Measurements from ENCODE around the gene C2orf68. TPM values are rescaled to one million over a fixed set of nuclear protein-coding genes. Genes with fewer than 3 reads are reported as not detected.
"Not testable (repeated sequence)": the region's sequence is repeated elsewhere in the genome, so short reads cannot be mapped to it uniquely, and the experiment has no call there.

C2orf68 gene
- total RNA-seq, 1 donor from 2014 or later = 23.6 TPM

GRCh38 chr2:85582492-85582891 is 29.4 kb downstream of the C2orf68 start:
- DNase-seq (ENCODE audit: low spot score) = no peak

GRCh38 chr2:85580206-85580605 is 31.7 kb downstream of the C2orf68 start:
- no peak for DNase-seq (ENCODE audit: low spot score)

GRCh38 chr2:85579266-85579935 is 32.5 kb downstream of the C2orf68 start:
- DNase-seq (ENCODE audit: low spot score) = peak; percentile 70

- peak; percentile 86 for DNase-seq (ENCODE audit: low spot score)
These were observed 33.4 kb downstream of the C2orf68 start for GRCh38 chr2:85578243-85579180.

GRCh38 chr2:85577386-85578242 is 34.3 kb downstream of the C2orf68 start, which contains the start of gene VAMP8:
Gene VAMP8 (plus strand): TSS chr2:85577586. CDS start chr2:85577647, 61 bp downstream.
- peak; percentile 49 for DNase-seq (ENCODE audit: low spot score)

GRCh38 chr2:85577063-85577385 is 34.8 kb downstream of the C2orf68 start:
- no peak for DNase-seq (ENCODE audit: low spot score)

GRCh38 chr2:85575739-85576138 is 36.1 kb downstream of the C2orf68 start:
- no peak for DNase-seq (ENCODE audit: low spot score)

GRCh38 chr2:85566265-85566664 is 45.6 kb downstream of the C2orf68 start:
- no peak for DNase-seq (ENCODE audit: low spot score)

- DNase-seq (ENCODE audit: low spot score) = peak; percentile 53
These were observed 47.7 kb downstream of the C2orf68 start for GRCh38 chr2:85564144-85564563.

GRCh38 chr2:85561280-85562212 is 50.3 kb downstream of the C2orf68 start, which contains the start of gene GGCX:
Gene GGCX (minus strand): TSS chr2:85561493. CDS start chr2:85561428, 65 bp downstream.
- DNase-seq (ENCODE audit: low spot score) = peak; percentile 97

GRCh38 chr2:85560812-85561279 is 51.0 kb downstream of the C2orf68 start:
- DNase-seq (ENCODE audit: low spot score) = no peak

GRCh38 chr2:85560403-85560726 is 51.5 kb downstream of the C2orf68 start:
- not testable (repeated sequence) for DNase-seq (ENCODE audit: low spot score)

- DNase-seq (ENCODE audit: low spot score) = no peak
These were observed 53.7 kb downstream of the C2orf68 start for GRCh38 chr2:85558160-85558559.

GRCh38 chr2:85557130-85557529 is 54.7 kb downstream of the C2orf68 start:
- DNase-seq (ENCODE audit: low spot score) = no peak

Other genes with a start within 250 kb of the C2orf68 start
- gene CAPG, start 201.7 kb downstream of the C2orf68 start, total RNA-seq (ENCODE audit: insufficient read depth, low replicate concordance) = 58.5 TPM
- 4.6 TPM for gene SH2D6, start 193.4 kb downstream of the C2orf68 start, total RNA-seq (ENCODE audit: insufficient read depth, low replicate concordance)
- gene MAT2A, start 72.9 kb downstream of the C2orf68 start, total RNA-seq (ENCODE audit: insufficient read depth, low replicate concordance) = 67.7 TPM
- gene GGCX, start 50.6 kb downstream of the C2orf68 start, total RNA-seq (ENCODE audit: insufficient read depth, low replicate concordance) = 51.5 TPM
- 25.5 TPM for gene VAMP8, start 34.5 kb downstream of the C2orf68 start, total RNA-seq (ENCODE audit: insufficient read depth, low replicate concordance)
- 20.0 TPM for gene VAMP5, start 27.6 kb downstream of the C2orf68 start, total RNA-seq (ENCODE audit: insufficient read depth, low replicate concordance)
- gene RNF181, start 16.3 kb downstream of the C2orf68 start, total RNA-seq (ENCODE audit: insufficient read depth, low replicate concordance) = 76.3 TPM
- gene TMEM150A, start 9.4 kb downstream of the C2orf68 start, total RNA-seq (ENCODE audit: insufficient read depth, low replicate concordance) = 3.4 TPM
- 58.0 TPM for gene USP39, start 4.1 kb upstream of the C2orf68 start, total RNA-seq (ENCODE audit: insufficient read depth, low replicate concordance)
- 1.7 TPM for gene SFTPB, start 56.1 kb upstream of the C2orf68 start, total RNA-seq (ENCODE audit: insufficient read depth, low replicate concordance)
- 2.2 TPM for gene GNLY, start 82.3 kb upstream of the C2orf68 start, total RNA-seq (ENCODE audit: insufficient read depth, low replicate concordance)
- 14.2 TPM for gene ATOH8, start 141.9 kb upstream of the C2orf68 start, total RNA-seq (ENCODE audit: insufficient read depth, low replicate concordance)